GDM1 (cell line): ENCODE results near the gene TCF3.

Experiments
- DNase-seq: peaks from one replicate; lab custom pipeline; 2025; lab: John Stamatoyannopoulos, UW

TCF3 gene

DNA sequence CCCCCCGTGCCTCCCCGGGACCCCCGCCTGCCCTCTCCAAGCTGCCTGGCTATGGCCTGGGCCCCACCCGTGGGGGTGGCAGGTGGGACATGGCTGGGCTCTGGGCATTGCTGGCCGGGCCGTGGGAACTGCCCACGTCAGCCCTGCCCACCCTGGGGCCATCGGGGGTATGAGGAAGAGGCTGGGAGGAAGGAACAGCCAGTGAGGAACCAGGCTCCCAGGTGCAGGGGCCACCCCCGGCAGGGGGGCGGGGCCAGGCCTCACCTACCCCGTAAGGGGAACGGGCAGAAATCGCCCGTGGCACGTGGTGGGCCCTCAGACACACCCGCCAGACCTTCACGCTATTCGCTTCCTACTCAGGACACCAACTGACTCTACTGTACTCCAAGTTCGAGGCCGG is 22.4 kb downstream of the TCF3 start:
- DNase-seq, result no peak

DNA sequence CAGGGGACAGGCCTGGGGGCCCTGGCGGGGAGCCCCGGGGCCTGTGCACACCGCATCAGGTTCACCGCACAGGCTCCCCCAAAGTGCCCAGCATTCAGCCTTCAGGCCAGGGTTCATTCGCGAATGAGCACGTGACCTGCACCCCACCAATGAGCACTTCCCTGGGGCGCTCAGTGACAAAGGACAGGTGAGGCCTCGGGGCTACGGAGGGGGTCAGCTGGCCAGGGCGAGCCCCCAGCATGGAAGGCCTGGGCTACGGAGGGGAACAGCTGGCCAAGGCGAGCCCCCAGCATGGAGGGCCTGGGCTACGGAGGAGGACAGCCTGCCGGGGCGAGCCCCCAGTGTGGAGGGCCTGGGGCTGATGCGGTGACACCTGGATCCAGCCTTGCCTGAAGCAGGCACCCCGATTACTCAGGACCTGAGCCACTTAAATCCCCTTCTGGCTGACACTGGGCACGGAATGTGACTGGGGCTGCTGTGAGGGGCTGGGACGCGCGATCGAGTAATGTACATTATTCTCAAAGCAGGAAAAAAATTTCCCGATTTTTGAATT is 23.1 kb downstream of the TCF3 start:
- no peak for DNase-seq

DNA sequence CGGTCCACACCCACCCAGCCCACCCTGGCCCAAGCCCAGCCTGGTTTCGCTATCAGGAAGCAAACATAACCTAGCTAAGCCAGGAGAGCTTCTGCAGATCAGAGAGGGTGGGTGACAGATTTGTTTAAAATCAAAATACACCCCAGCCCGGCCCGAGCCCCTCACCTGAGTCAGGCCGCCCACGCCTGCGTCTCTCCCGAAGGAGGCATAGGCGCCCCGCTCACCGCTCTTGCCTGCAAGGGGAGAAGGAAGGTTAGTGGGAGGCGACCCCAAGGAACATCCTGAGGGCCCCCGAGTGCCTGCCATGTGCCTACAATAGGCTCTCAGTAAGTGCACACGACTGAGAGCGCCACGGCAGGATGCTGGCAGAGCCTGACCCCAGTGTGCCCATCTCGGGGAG is 25.2 kb downstream of the TCF3 start:
- no peak for DNase-seq

DNA sequence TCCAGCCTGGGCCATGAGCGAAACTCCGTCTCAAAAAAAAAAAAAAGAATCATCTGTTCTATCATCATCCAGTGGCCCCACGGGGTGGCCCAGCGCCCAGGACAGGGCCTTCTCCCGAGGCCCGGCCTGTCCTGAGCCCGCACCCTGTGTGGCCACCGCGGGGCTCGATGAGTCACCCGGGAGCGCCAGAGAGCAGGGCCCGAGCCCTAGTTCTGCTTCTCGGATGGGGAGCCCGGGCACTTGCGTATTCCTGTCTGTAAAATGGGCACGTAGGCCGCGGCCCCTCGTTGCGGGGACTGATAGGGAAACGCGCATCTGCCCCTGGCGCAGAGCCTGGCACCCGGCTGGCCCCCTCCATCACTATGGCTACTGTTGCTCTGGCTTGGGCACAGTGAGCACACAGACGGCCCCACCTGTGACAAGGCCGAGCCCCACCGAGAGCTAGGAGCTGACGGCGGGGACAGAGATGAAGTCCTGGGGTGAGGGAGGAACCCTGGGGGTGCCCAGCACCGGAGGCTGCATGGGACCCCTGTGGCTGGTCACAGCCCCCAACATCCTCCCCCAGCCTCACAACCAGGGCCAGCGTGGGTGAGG is 25.9 kb downstream of the TCF3 start:
- no peak for DNase-seq

DNA sequence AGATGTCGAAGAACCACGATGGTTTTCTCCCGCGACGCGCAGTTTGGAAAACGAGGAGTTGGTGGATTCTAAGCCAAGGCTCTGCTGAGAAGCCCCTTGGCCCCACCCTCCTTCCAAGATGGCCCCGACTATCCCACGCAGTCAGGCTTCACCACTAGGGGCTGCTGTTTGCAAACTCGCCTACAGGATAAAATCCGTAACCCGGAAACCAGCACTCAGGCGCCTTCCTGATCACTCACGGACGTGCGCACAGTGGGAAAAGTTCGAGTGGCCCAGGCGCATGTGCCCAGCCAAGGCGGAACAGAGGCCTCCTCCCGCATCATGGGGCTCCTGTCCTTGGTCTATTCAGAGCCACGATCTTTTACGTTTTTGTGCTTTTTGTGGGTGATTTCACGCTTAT is 28.0 kb downstream of the TCF3 start:
- DNase-seq, result no peak

DNA sequence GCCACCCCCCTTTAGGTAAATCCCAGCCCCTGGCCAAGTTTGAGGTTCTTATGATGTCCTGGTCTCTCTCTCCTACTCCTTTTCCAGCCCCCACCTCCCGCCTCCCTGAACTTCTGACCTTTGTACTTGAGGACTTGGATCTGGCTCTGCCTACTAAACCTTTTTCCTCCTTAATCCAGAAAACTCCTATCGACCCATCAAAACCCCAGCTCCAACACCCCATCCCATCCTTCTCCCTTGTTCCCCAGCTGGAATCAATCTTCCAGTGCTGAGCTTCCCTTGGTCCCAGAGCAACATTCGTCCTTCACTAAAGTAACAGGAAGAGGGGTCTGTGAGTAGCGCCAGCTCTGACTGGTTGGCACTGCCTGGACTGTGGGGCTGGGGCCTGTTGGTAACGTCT is 29.9 kb downstream of the TCF3 start:
- no peak for DNase-seq

DNA sequence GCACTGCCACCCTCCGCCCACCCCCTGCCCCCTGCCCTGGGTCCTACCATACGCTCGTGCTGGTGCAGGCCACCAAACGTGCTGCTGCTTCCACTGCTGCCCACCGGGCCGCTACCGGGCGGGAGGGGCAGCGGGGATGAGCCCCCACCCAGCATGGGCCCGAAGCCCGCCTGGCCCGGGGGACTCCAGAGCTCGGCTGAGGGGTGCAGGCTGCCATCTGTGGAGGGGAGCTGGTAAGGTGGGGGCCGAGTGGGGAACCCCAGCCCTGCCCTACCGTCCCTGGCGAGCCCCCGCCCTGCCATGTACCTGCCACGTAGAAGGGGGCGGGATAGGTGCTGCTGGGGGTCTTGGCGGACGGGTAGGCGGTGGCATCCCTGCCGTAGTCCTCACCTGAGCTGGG is 30.4 kb downstream of the TCF3 start:
- DNase-seq, result no peak

DNA sequence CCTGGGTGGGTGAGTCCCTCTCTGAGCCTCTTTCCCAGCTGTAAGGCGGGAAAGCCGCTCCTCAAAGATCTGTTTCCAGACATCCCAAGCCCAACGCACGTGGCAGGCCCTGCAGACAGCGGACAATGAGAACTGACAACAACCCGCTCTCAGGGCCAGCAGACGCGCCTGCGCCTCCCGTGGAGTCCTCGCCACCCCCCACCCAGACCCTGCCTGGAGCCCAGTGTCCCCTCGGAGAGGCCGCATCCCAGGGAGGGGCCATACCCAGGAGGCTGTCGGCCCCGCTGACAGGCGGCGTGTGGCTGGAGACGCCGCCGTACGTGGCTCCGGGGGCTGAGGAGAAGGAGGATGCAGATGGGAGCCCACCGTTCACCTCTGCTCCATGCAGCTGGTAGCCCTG is 30.8 kb downstream of the TCF3 start:
- no peak for DNase-seq

DNA sequence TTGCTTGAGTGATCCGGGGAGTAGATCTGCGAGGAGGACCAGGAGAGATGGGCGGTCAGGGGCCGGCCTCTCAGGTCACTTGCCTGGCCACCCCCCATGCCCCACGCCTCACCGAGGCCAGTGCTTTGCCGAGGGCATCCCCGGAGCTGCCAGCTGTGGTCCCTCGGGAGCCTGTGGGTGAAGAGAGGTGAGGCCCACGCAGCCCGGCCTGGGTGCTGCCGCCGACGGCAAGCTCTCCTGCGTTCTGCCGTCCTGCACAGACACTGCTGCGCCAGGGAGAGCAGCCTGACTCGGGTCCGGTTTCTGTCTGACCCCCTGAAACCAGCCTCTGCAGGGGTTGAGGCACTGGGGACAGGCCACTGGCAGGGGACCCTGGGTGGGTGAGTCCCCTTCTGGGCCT is 31.4 kb downstream of the TCF3 start:
- DNase-seq, result no peak

DNA sequence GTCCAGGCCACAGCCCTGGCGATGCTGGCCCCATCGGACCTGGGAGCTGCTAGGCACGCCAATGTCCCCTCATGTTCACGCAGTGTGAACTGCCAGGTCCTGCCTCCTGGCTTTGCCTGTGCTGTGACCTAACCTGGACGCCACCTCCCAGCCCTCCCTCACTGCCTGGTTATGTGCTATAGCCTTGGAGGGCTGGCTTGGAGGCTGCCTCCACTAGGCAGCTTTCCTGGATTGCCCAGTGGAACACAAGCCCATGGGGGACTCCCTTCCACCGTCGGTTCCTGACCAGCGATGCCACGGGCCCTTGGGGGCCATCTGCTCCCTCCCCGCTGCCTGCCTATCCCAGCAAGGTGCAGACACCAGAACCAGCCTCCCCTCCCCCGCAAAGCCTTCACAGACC is 31.9 kb downstream of the TCF3 start:
- DNase-seq, result no peak

DNA sequence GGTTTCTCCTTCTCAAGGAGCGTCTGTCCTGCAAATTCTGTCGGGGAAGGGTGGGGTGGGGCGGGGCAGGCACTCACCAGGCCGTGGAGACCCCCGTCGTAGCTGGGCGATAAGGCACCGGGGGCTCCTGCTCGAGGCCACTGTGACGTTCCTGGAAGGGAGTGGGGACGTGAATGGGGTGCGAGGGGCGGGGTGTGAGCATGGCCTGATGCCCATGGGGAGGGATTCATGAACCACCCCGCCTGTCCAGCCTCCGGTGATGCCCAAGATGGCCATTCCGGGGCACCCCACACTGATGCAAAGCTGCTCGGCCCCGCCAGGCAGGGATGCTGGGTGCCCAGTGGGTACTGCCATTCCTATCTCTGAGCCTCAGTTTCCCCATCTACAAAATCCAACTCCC is 32.7 kb downstream of the TCF3 start:
- no peak for DNase-seq

DNA sequence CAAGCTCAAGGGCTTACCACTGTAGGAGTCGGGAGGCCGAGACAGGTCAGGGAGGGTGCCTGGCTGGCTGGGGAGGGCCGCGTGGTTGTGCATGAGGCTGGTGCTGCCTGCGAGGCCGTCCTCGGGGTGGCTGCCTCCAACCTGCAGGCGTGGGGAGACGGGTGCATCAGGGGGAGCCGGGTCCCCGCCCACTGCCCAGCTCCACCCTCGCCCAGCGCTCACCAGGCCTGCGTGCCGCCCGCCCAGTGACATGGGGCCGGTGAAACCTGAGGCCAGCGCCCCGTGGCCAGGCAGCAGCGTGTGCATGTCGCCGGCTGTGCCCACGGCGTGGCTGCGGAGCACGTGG is 33.3 kb downstream of the TCF3 start:
- DNase-seq, result no peak

DNA sequence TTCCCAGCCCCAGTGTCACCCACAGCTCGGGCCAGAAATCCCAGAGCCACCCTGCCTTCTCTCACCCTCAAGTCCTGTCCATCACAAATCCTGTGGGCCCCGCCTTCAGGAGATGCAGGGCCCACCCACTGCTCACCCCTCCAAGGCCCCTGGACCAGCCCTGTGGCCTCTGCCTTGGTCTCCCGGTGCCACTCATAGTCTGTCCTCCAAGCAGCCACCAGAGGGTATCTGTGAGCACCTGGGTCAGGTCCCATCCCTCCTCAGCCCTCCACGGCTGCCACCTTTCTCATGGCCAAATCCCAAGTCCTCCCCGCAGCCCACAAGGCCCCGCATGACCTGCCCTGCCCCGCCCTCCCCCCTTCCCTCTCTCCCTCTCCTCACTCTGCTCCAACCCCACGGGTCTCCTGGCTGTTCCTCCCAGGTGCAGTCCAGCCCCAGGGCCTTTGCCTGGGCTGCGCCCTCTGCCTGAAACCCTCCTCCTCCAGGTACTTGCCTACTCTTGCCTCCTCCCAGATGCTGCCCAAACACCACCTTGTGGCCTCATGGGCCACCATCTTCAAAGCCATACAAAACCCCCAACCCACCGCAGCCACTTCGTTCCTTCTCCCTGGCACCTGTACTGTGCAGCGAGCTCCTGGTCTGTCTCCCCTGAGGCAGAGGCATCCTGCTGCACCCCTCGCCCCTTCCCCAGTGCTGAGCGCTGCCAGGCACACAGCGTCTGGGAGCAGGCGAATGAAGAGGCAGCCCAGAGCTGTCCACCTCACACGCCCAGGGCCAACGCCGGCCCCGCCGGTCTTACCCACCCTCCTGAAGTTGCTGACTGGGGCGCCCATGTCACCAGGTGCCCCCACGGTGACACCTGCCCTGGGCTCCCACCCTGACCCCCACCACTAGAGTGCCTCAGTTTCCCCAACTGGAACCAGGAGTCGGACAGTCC is 34.0 kb downstream of the TCF3 start:
- DNase-seq, result no peak

DNA sequence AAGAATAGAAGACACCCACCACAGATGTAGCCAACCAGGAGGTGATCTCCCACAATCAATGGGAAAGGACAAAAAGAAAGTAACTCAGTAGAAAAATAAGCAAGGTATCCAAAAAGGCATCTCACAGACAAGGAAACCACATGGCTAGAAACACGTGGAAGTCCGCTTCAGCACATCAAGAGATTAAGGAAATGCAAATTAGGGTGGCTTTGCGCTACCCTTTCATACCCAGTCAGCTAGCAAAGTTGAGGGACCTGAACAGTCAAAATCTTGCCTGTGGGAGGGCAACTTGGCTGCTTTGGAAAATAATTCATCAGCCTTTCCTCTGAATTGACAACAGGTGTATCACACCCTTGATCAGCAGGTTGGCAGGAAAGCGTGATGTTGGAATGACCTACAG is 35.5 kb downstream of the TCF3 start:
- no peak for DNase-seq

DNA sequence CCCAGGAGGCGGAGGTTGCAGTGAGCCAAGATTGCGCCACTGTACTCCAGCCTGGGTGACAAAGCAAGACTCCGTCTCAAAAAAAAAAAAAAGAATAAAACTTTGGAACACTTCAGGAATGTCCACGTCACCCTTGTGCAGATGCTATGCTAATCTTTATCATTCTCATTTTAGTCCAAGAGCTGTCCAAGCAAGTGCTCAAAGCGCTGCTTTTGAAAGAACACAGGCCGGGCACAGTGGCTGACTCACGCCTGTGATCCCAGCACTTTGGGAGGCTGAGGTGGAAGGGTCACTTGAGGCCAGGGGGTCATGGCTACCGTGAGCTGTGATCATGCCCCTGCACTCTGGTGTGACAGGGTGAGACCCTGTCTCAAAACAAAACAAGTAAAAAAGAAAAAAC is 36.0 kb downstream of the TCF3 start:
- DNase-seq, result no peak

DNA sequence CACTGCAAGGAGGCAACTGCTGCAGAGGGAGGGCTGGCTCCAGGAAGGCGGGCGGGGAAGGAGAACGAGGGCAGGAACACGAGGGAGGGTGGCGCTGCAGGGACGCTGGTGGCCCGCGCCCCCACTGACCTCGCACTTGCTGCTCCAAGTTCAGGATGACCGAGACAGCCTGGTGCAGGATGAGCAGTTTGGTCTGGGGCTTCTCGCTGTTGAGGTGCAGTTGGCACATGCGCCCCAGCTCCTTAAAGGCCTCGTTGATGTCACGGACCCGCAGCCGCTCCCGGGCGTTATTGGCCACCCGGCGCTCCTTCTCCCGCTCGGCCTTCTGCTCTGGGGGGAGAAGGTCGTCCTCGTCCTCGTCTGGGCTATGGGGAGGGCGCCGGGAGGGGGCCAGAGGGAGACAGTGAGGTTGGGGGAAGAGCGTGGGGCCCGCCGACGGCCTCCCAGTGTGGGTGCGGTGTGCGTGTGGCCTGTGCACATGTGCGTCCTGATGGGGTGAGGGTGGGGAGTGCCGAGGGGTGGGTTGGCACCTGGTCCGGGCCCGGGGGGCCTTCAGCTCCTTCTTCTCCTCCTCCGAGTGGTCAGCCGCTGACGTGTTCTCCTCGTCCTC is 37.2 kb downstream of the TCF3 start:
- no peak for DNase-seq

DNA sequence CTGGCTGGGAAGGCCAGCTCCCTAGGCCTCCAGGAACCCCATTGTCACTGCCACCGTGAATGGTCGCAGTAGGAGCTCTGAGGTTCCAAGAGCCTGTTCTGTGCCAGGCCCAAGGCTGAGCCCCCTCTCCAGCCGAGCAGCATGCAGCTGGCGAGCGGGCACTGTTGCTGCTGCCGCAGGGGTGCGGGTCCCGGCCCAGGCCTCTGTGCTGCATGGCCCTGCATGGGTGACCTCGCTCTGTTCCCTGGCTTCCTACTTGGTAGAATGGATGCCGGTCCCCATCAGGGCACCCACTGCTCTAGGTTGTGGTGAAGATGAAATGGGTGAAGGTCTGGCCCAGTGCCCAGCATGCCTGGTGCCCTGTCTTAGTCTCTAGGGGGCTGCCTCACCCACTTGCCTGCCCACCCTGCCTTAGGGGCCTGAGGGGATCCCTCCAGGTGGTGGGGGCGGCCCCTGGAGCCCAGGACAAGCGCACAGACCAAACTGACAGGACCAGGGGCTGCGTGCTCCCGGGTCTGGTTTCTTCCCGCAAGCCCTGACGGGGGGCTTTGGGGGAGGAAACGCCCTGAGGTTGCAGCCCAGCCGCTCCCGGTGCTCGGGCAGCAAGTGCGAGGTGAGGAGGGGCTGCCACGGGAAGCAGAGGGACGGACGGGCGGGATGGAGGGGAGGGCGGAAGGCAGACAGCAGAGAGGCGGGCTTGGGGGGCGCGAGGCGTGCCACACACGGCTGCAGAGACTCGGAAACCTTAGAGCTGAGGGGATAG is 38.4 kb downstream of the TCF3 start:
- no peak for DNase-seq

DNA sequence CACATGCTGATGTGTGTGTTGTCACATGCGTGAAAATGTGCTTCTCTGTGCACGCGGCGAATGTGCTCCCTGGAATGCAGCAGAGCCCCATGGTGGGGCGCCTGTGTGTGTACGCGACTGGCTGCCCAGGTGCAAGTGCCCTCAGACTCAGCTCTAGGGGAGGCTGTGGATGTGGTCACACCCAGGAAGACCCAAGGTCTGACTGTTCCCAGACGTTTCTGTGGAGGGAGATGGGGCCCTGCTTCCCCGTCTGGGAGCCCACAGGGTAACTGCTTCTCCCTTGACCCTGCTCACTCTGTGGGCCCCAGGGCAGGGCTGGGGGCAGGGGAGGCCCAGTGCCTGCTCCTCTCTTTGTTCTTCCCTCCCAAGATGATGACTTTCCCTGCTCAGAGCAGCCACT is 39.3 kb downstream of the TCF3 start:
- no peak for DNase-seq

DNA sequence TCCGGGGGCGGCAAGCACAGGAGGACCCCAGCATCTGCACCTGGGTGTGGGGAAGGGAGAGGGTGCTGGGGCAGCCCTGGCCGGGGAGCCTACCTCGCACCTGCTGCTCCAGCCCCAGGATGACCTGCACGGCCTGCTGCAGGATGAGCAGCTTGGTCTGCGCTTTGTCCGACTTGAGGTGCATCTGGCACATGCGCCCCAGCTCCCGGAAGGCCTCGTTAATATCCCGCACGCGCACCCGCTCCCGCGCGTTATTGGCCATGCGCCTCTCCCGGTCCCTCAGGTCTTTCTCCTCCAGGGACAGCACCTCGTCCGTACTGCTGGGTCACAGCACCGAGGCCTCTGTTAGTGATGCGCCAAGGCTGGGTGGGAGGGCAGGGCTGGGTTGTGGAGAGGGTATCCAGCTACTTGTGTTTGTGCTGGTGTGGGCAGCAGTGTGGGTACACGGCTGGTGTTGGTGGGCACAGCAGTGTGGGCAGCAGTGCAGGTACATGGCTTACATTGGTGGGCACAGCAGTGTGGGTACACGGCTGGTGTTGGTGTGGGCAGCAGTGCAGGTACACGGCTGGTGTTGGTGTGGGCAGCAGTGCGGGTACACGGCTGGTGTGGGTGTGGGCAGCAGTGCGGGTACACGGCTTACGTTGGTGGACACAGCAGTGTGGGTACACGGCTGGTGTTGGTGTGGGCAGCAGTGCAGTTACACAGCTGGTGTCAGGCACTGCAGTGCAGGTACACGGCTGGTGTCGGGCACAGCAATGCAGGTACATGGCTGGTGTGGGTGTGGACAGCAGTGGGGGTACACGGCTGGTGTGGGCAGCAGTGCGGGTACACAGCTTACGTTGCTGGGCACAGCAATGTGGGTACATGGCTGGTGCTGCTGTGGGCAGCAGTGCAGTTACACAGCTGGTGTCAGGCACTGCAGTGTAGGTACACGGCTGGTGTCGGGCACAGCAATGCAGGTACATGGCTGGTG is 40.0 kb downstream of the TCF3 start:
- no peak for DNase-seq

DNA sequence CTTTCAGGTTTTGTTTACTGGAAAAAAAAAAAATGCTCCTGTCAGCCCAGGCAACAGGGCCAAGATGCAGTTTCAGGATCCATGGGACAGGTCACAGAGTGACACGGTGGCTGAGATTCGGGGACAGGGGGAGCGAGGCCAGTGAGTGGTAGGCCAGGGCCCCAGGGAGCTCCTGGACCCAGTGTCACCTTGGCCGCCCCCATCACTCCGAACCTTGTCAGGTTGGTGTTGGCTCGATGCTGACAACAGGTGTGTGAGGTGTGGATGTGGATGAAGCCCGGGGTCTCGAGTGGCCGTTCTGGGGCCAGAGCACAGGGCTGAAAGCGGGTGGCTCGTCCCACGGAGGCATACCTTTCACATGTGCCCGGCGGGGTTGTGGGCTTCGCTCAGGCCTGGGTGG is 41.1 kb downstream of the TCF3 start:
- DNase-seq, result no peak

DNA sequence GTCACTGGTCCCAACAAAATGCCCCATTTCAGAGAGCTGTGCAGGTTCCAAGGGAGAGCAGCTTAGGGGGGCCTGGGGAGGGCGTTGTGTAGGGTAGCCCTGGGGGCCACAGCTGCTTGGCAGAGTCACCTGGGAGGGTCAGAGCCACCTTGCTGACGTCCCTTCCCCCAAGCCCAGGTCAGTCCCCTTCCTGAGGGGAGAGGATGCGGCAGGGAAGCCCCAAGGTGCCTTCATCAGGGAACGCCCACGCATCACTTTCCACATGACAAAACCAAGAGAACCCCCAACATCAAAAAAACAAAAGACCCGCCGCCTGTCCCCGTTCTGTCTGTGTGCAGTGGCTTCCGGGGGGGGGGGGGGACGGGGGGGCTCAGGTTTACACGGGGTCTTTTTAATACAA is 41.8 kb downstream of the TCF3 start:
- no peak for DNase-seq
